Lower lobe of right lung (tissue), 2 donors: ENCODE measurements around the gene SP1. TPM values are rescaled to one million over a fixed set of nuclear protein-coding genes. Genes with fewer than 3 reads are reported as not detected.

Experiments
- ATAC-seq, 2 donors: fragments of 200-7000 bp; cut with Tn5 transposase; one replicate each; pipeline ENCODE4 v1.9.1; 2020 to 2022; ENCODE audit warnings: mild to moderate bottlenecking in 2 of 2, moderate library complexity in 2 of 2
- DNase-seq: peaks from one replicate; pipeline ENCODE4 v3.0.0-alpha.2; 2020
- H3K27ac ChIP-seq: fragments of 200-600 bp; one replicate; pipeline ENCODE4 v1.8.0; 2022
- H3K27me3 ChIP-seq: fragments of 200-600 bp; one replicate; pipeline ENCODE4 v1.8.0; 2022; ENCODE audit warnings: low read depth
- H3K36me3 ChIP-seq: fragments of 200-600 bp; one replicate; pipeline ENCODE4 v1.8.0; 2022; ENCODE audit warnings: mild to moderate bottlenecking
- H3K4me1 ChIP-seq: fragments of 200-600 bp; one replicate; pipeline ENCODE4 v1.8.0; 2022
- H3K4me3 ChIP-seq: fragments of 200-600 bp; one replicate; pipeline ENCODE4 v1.8.0; 2022; ENCODE audit warnings: mild to moderate bottlenecking
- H3K9me3 ChIP-seq: fragments of 200-600 bp; one replicate; pipeline ENCODE4 v1.8.0; 2022
- intact Hi-C: fragments of 100-400 bp; cut with DNase I; formaldehyde crosslinking; loops from one replicate; pipeline ENCODE4 v1.11.0; 2022
- total RNA-seq: library from RNA; stranded (reverse); fragmentation: NEBNext Ultra II Directional; extraction: Animal tissue kit (Norgen Biotek cat#: 25700); gene quantifications from one replicate; pipeline ENCODE4 v1.2.1, GENCODE V29; 2021
- TF ChIP-seq, protein P1 (sequence below): fragments of 200-600 bp; IDR thresholded peaks from one replicate; pipeline ENCODE4 v1.8.0; 2022; ENCODE audit warnings: antibody characterized with exemption, mild to moderate bottlenecking
- donor health status: DM: no; HTN: yes; CAD: no; lungs with severe emphysema.

SP1 gene
- total RNA-seq, 1 donor from 2014 or later: 91.1 TPM

DNA sequence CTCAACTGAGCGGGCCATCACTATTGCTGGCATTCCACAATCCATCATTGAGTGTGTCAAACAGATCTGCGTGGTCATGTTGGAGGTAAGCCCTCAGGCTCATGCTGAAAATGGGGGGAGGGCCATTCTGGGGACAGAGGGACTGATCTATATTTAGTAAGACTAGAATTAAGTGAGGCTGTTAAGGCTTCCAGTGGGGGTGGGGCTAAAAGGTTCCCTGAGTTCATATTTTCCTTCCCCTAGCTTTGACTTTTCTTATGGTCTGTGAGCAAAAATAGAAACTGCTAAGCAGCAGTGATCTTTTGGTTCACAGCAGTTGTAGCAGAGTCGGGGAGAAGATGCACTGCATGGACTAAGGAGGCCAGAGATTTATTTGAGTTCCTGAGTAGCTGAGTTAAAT, 81.1 kb downstream of the SP1 start:
- intact Hi-C loops: no loop called here
- no peaks in the 10 kb centered on the region for H3K9me3 ChIP-seq
- ATAC-seq (no peak), DNase-seq (no peak)
- peaks cover 100% of the 10 kb centered on the region for H3K36me3 ChIP-seq
- no peak overlapping the region for H3K4me3 ChIP-seq
- no peaks in the 10 kb centered on the region for H3K4me1 ChIP-seq
- H3K27ac ChIP-seq: no peak overlapping the region
- H3K27me3 ChIP-seq: no peaks in the 10 kb centered on the region
- TF ChIP-seq, protein P1, sequence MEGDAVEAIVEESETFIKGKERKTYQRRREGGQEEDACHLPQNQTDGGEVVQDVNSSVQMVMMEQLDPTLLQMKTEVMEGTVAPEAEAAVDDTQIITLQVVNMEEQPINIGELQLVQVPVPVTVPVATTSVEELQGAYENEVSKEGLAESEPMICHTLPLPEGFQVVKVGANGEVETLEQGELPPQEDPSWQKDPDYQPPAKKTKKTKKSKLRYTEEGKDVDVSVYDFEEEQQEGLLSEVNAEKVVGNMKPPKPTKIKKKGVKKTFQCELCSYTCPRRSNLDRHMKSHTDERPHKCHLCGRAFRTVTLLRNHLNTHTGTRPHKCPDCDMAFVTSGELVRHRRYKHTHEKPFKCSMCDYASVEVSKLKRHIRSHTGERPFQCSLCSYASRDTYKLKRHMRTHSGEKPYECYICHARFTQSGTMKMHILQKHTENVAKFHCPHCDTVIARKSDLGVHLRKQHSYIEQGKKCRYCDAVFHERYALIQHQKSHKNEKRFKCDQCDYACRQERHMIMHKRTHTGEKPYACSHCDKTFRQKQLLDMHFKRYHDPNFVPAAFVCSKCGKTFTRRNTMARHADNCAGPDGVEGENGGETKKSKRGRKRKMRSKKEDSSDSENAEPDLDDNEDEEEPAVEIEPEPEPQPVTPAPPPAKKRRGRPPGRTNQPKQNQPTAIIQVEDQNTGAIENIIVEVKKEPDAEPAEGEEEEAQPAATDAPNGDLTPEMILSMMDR: no peak

DNA sequence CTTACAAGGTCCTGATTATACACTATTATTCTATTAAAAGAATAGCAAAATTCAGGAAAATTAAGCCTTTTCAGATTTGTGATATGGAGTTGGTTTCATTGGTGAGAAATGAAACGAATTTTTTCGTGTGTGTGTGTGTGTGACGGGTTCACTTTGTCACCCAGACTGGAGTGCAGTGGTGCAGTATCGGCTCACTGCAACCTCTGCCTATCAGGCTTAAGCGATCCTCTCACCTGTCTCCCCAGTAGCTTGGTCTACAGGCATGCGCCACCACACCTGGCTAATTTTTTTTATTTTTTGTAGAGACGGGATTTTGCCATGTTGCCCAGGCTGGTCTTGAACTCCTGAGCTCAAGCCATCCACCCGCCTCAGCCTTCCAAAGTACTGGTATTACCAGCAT, 81.6 kb downstream of the SP1 start:
- Histone ChIP-seq H3K4me1 (no peaks in the 10 kb centered on the region), H3K4me3 (no peak overlapping the region), H3K9me3 (no peaks in the 10 kb centered on the region), H3K27me3 (no peaks in the 10 kb centered on the region), H3K27ac (no peak overlapping the region), H3K36me3 (peaks cover 100% of the 10 kb centered on the region)
- intact Hi-C loops: no loop called here
- TF ChIP-seq, protein P1: no peak
- DNase-seq (no peak), ATAC-seq (no peak)

DNA sequence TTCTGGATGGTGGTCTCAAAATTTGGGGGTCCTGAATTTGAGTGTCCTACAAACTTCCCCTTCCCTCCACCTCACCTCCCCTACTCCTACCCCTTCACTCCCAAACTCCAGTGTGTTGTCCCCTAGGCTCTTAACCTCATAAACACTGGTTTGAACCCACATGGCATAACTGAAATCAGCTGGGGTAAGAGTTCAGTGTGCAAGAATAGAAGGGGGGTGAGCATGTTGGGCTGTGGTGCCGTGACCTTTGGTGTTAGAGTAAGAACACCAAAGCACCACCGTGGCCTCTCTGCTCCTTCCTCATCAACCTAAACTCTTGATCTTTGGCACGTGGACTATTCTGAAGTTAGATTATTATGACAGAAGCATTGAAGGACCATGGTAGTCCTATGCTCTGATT, 83.0 kb downstream of the SP1 start:
- H3K9me3 ChIP-seq: no peaks in the 10 kb centered on the region
- no peaks in the 10 kb centered on the region for H3K27me3 ChIP-seq
- H3K4me1 ChIP-seq: no peaks in the 10 kb centered on the region
- H3K27ac ChIP-seq: no peak overlapping the region
- TF ChIP-seq, protein P1: no peak
- ATAC-seq: no peak
- DNase-seq: no peak
- intact Hi-C loops: no loop called here
- no peak overlapping the region for H3K4me3 ChIP-seq
- H3K36me3 ChIP-seq: peaks cover 100% of the 10 kb centered on the region

DNA sequence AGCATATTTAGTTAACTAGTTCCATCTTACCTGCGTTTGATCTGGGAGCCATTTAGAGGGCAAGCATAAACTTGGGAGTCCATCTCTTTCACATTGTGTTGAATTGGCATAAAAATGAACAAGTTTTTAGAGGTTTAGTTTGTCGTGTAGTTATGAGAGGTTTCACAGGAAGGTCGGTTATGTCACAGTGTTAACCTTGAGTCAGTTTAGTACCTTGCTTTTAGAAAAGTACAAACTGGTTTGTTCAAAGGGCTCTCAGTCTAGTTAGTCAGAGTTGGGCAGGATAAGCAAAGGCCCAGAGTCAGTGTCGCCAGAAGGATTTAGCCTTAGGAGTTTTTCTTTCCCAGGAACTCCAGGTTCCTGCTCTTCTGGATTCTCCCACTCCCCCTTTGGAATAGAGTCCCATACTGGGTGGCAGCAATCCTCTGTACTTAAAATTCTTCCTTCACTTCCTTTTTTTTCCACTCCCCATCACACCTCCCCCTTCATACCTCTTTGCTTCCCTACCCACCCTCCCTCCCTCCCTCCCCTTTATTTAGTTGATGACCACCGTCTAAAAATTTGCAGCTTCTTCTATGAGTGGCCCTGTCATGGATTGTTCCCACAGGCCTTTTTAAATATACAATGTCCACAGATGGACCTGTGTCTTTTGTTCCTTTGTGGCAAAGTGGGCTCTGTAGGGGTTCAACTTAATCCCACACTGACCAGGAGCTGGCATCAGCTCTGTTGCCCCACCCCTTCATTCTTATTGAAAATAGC, 84.0 kb downstream of the SP1 start:
- intact Hi-C loops: no loop called here
- no peak overlapping the region for H3K27ac ChIP-seq
- no peaks in the 10 kb centered on the region for H3K27me3 ChIP-seq
- no peak for ATAC-seq
- H3K9me3 ChIP-seq: no peaks in the 10 kb centered on the region
- H3K4me3 ChIP-seq: no peak overlapping the region
- H3K36me3 ChIP-seq: peaks cover 100% of the 10 kb centered on the region
- no peaks in the 10 kb centered on the region for H3K4me1 ChIP-seq
- TF ChIP-seq, protein P1: no peak
- no peak for DNase-seq

DNA sequence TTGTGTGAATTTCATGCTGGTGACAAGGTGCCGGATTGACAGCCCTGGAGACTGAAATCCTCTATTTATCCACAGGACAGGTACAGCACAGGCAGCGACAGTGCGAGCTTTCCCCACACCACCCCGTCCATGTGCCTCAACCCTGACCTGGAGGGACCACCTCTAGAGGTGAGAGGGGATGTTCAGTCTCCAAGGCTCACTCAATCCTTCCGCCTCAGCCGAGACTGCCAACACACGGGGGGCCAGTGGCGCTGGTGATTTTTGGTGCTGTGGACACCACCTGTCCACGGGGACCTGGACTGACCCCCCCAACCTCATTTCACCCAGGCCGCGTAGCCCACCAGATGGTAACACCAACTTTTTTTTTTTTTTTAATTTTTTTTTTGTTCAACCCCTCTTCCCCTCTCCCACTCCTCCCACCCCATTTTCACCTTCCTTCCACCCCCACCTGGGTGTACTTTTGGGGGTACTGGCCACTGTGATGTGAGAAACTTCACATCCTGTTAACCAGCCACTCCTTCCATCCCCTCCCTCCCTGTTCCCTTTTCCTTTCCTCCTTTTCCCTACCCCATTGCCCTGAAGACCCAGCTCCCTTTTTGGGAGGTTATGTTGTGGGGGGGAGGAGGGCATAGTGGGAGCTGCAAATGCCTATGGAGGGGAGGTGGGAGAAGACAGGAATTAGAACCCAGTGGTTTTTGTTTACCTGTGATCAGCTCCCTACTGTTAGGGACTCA, 84.9 kb downstream of the SP1 start:
- intact Hi-C loops: no loop called here
- no peaks in the 10 kb centered on the region for H3K4me1 ChIP-seq
- peaks cover 100% of the 10 kb centered on the region for H3K36me3 ChIP-seq
- no peak for DNase-seq
- no peaks in the 10 kb centered on the region for H3K27me3 ChIP-seq
- ATAC-seq: no peak
- H3K27ac ChIP-seq: no peak overlapping the region
- no peaks in the 10 kb centered on the region for H3K9me3 ChIP-seq
- TF ChIP-seq, protein P1: no peak
- no peak overlapping the region for H3K4me3 ChIP-seq
